H1 (cell line): ENCODE results near the gene CHD6. TPM values are rescaled to one million over a fixed set of nuclear protein-coding genes. Genes with fewer than 3 reads are reported as not detected.

Experiments
- CTCF ChIA-PET: fragments of 300-600 bp; sonication (Branson Sonifier 250); formaldehyde crosslinking; loops from one replicate; lab custom pipeline; 2021; ENCODE audit not compliant: partially characterized antibody; lab: Charles Lee
- POLR2A ChIA-PET: fragments of 300-600 bp; sonication (Branson Sonifier 250); formaldehyde crosslinking; loops from one replicate; lab custom pipeline; 2021; ENCODE audit warnings: inconsistent platforms; ENCODE audit not compliant: partially characterized antibody; lab: Charles Lee
- DNase-seq, 2 experiments: peaks; one replicate each; pipeline versions ENCODE4 v3.0.0 to v3.0.0-alpha.2; 2010 to 2022; ENCODE audit warnings: low spot score in 2 of 2, low read depth in 1 of 2, mixed read lengths in 1 of 2
- FAIRE-seq: peaks from 2 replicates; lab custom pipeline; 2011; peaks lifted over from hg19 to GRCh38; lab: Jason Lieb, UNC
- H2AFZ ChIP-seq: 2 replicates; pipeline ENCODE4 v1.8.1; 2012; ENCODE audit warnings: low read length, inconsistent platforms
- H2AK5ac ChIP-seq: 2 replicates; pipeline ENCODE4 v1.6.1; 2013; ENCODE audit warnings: low read depth, low read length
- H2BK120ac ChIP-seq: replicated peaks from 2 replicates; pipeline ENCODE3; 2013; ENCODE audit warnings: low read depth, low read length, inconsistent platforms
- H2BK12ac ChIP-seq: 2 replicates; pipeline ENCODE4 v1.6.1; 2013; ENCODE audit warnings: low read depth, low read length
- H2BK15ac ChIP-seq: 2 replicates; pipeline ENCODE4 v1.6.1; 2013; ENCODE audit warnings: low read length
- H2BK20ac ChIP-seq: 2 replicates; pipeline ENCODE4 v1.6.1; 2013; ENCODE audit warnings: low read length
- H2BK5ac ChIP-seq: 2 replicates; pipeline ENCODE4 v1.6.1; 2013; ENCODE audit warnings: low read depth, low read length
- H3K14ac ChIP-seq: 2 replicates; pipeline ENCODE4 v1.6.1; 2013; ENCODE audit warnings: inconsistent platforms; ENCODE audit not compliant: insufficient read length
- H3K18ac ChIP-seq: 2 replicates; pipeline ENCODE4 v1.6.1; 2013; ENCODE audit warnings: low read length; ENCODE audit errors: extremely low read depth
- H3K23ac ChIP-seq: 2 replicates; pipeline ENCODE4 v1.6.1; 2013; ENCODE audit warnings: inconsistent platforms; ENCODE audit not compliant: insufficient read length
- H3K23me2 ChIP-seq: 2 replicates; pipeline ENCODE4 v1.6.1; 2013; ENCODE audit warnings: low read depth, low read length
- H3K27ac ChIP-seq: 2 replicates; pipeline ENCODE4 v1.6.1; 2011; ENCODE audit warnings: low read depth, low read length, inconsistent platforms
- H3K27me3 ChIP-seq, 4 experiments: replicated peaks in 1 of 4; 1 replicate in 1 of 4; 2 replicates in 3 of 4; pipeline versions ENCODE4 v1.6.1 to v1.8.1; 2011 to 2013; ENCODE audit warnings: low read length in 3 of 4, mild to moderate bottlenecking in 3 of 4, inconsistent platforms in 2 of 4, mixed read lengths in 2 of 4, moderate library complexity in 1 of 4; ENCODE audit not compliant: control insufficient read depth in 3 of 4, insufficient read depth in 3 of 4; ENCODE audit errors: extremely low read depth in 1 of 4
- H3K36me3 ChIP-seq, 4 experiments: 2 replicates each; pipeline versions ENCODE4 v1.6.1 to v1.8.1; 2011 to 2013; ENCODE audit warnings: mild to moderate bottlenecking in 4 of 4, low read length in 3 of 4, moderate library complexity in 2 of 4, control low read depth in 1 of 4, inconsistent platforms in 1 of 4; ENCODE audit not compliant: insufficient read depth in 4 of 4, control insufficient read depth in 2 of 4
- H3K4ac ChIP-seq: replicated peaks from 2 replicates; pipeline ENCODE3; 2013; ENCODE audit warnings: low read length, low read depth, mixed read lengths, inconsistent platforms; ENCODE audit not compliant: insufficient read length
- H3K4me1 ChIP-seq, 4 experiments: replicated peaks in 1 of 4; 1 replicate in 1 of 4; 2 replicates in 3 of 4; pipeline versions ENCODE4 v1.6.1 to v1.8.1; 2011 to 2013; ENCODE audit warnings: low read length in 3 of 4, inconsistent platforms in 2 of 4, mixed read lengths in 1 of 4; ENCODE audit not compliant: insufficient read depth in 4 of 4, control insufficient read depth in 3 of 4
- H3K4me2 ChIP-seq, 2 experiments: 2 replicates each; pipeline versions ENCODE4 v1.6.1 to v1.8.1; 2011 to 2013; ENCODE audit warnings: low read depth in 2 of 2, low read length in 2 of 2, control low read depth in 1 of 2, inconsistent platforms in 1 of 2, mild to moderate bottlenecking in 1 of 2; ENCODE audit not compliant: insufficient read depth in 1 of 2
- H3K4me3 ChIP-seq, 4 experiments: fragments of 200-600, 300-600 bp in 1 of 4; sonication (generic), shearing (Covaris generic), sonication (Bioruptor Twin) in 1 of 4; 2 replicates each; pipeline versions ENCODE4 v1.5.1 to v1.8.1; 2011 to 2016; ENCODE audit warnings: low read length in 4 of 4, low read depth in 3 of 4, control low read depth in 2 of 4, inconsistent platforms in 2 of 4, mild to moderate bottlenecking in 2 of 4, mixed read lengths in 1 of 4, moderate library complexity in 1 of 4; ENCODE audit not compliant: insufficient read depth in 2 of 4; ENCODE audit errors: extremely low read depth in 1 of 4
- H3K56ac ChIP-seq: replicated peaks from 2 replicates; pipeline ENCODE3; 2013; ENCODE audit warnings: low read depth, mild to moderate bottlenecking, mixed read lengths, low read length, inconsistent platforms; ENCODE audit not compliant: insufficient read length
- H3K79me1 ChIP-seq: 2 replicates; pipeline ENCODE4 v1.6.1; 2013; ENCODE audit warnings: low read depth, low read length, control low read depth
- H3K79me2 ChIP-seq, 2 experiments: 2 replicates each; pipeline versions ENCODE4 v1.6.1 to v1.8.1; 2012 to 2013; ENCODE audit warnings: low read length in 2 of 2, mild to moderate bottlenecking in 2 of 2, inconsistent platforms in 1 of 2; ENCODE audit not compliant: insufficient read depth in 2 of 2, control insufficient read depth in 1 of 2
- H3K9ac ChIP-seq, 4 experiments: replicated peaks in 1 of 4; 1 replicate in 1 of 4; 2 replicates in 3 of 4; pipeline versions ENCODE4 v1.6.1 to v1.8.1; 2011 to 2013; ENCODE audit warnings: low read depth in 3 of 4, low read length in 3 of 4, control low read depth in 2 of 4, mild to moderate bottlenecking in 2 of 4, moderate library complexity in 2 of 4, inconsistent platforms in 1 of 4; ENCODE audit errors: extremely low read depth in 1 of 4
- H3K9me3 ChIP-seq, 2 experiments: 2 replicates each; pipeline versions ENCODE4 v1.6.1 to v1.8.1; 2012 to 2013; ENCODE audit warnings: mild to moderate bottlenecking in 2 of 2, moderate library complexity in 2 of 2, control low read depth in 1 of 2, inconsistent platforms in 1 of 2, low read depth in 1 of 2, low read length in 1 of 2, mixed read lengths in 1 of 2; ENCODE audit not compliant: insufficient read depth in 2 of 2
- H4K20me1 ChIP-seq, 2 experiments: replicated peaks in 1 of 2; 2 replicates each; pipeline versions ENCODE3 to v1.8.1; 2011 to 2013; ENCODE audit warnings: inconsistent platforms in 2 of 2, low read length in 2 of 2, mild to moderate bottlenecking in 1 of 2; ENCODE audit not compliant: insufficient read depth in 2 of 2, control insufficient read depth in 1 of 2
- H4K5ac ChIP-seq: 2 replicates; pipeline ENCODE4 v1.6.1; 2013; ENCODE audit warnings: low read length, low read depth, mixed read lengths, inconsistent platforms; ENCODE audit not compliant: insufficient read length
- H4K8ac ChIP-seq: 2 replicates; pipeline ENCODE4 v1.8.0; 2013; ENCODE audit warnings: mild to moderate bottlenecking, moderate library complexity, low read length, inconsistent platforms; ENCODE audit not compliant: insufficient read depth; ENCODE audit errors: extremely low read depth
- H4K91ac ChIP-seq: replicated peaks from 2 replicates; pipeline ENCODE3; 2013; ENCODE audit warnings: low read length, mixed read lengths, inconsistent platforms; ENCODE audit not compliant: insufficient read length
- BACH1 ChIP-seq: IDR thresholded peaks from 2 replicates; pipeline ENCODE4 v1.6.1; 2012; ENCODE audit warnings: low read length, improper control_type of control experiment
- CBX8 ChIP-seq: fragments of 300-800, 300-1000 bp; sonication (generic); IDR thresholded peaks from 2 replicates; pipeline ENCODE4 v1.7.1; 2016; ENCODE audit warnings: low read depth, low read length, borderline replicate concordance
- CREB1 ChIP-seq: IDR thresholded peaks from 2 replicates; pipeline ENCODE4 v1.6.1; 2012; ENCODE audit warnings: inconsistent platforms
- FOSL1 ChIP-seq: IDR thresholded peaks from 2 replicates; pipeline ENCODE4 v1.6.1; 2011; ENCODE audit warnings: mild to moderate bottlenecking, low read depth, low read length, moderate library complexity; ENCODE audit not compliant: insufficient read depth
- HDAC2 ChIP-seq, 2 experiments: fragments of 300-600 bp in 1 of 2; sonication (generic) in 1 of 2; IDR thresholded peaks; 2 replicates each; pipeline ENCODE4 v1.6.1; 2011 to 2012; ENCODE audit warnings: low read depth in 2 of 2, low read length in 2 of 2, mild to moderate bottlenecking in 2 of 2, moderate library complexity in 2 of 2, borderline replicate concordance in 1 of 2, inconsistent platforms in 1 of 2
- JUN ChIP-seq: IDR thresholded peaks from 2 replicates; pipeline ENCODE4 v1.6.1; 2011; ENCODE audit warnings: low read depth, mild to moderate bottlenecking, improper control_type of control experiment, low read length
- NANOG ChIP-seq: IDR thresholded peaks from 2 replicates; pipeline ENCODE4 v1.6.1; 2011; ENCODE audit warnings: low read length, low read depth, mild to moderate bottlenecking, inconsistent platforms; ENCODE audit not compliant: insufficient read depth, poor library complexity, severe bottlenecking
- PHF8 ChIP-seq: fragments of 200-600 bp; sonication (generic); conservative IDR thresholded peaks from 2 replicates; pipeline ENCODE4 v1.7.1; 2012; ENCODE audit warnings: low read depth, mild to moderate bottlenecking, inconsistent platforms, low read length, moderate library complexity
- POLR2AphosphoS5 ChIP-seq: IDR thresholded peaks from 2 replicates; pipeline ENCODE4 v1.6.1; 2011; ENCODE audit warnings: low read depth, low read length
- RFX5 ChIP-seq: IDR thresholded peaks from 2 replicates; pipeline ENCODE4 v1.6.1; 2011; ENCODE audit warnings: low read depth, low read length, improper control_type of control experiment, borderline replicate concordance
- RNF2 ChIP-seq: fragments of 200-900, 300-1000 bp; sonication (generic); IDR thresholded peaks from 2 replicates; pipeline ENCODE4 v1.7.1; 2016; ENCODE audit warnings: borderline replicate concordance, low read depth, mild to moderate bottlenecking, antibody characterized with exemption, low read length; ENCODE audit not compliant: poor library complexity, severe bottlenecking; ENCODE audit errors: missing control alignments
- SIRT6 ChIP-seq: IDR thresholded peaks from one replicate; pipeline ENCODE4 v1.7.1; 2012; ENCODE audit warnings: low read length, inconsistent platforms
- SP1 ChIP-seq: IDR thresholded peaks from 2 replicates; pipeline ENCODE4 v1.6.1; 2011; ENCODE audit warnings: low read depth, low read length
- SUZ12 ChIP-seq: fragments of 200-600 bp; sonication (generic); IDR thresholded peaks from 2 replicates; pipeline ENCODE4 v1.6.1; 2012; ENCODE audit warnings: mild to moderate bottlenecking, inconsistent platforms, low read length, moderate library complexity, mixed read lengths
- TEAD4 ChIP-seq: IDR thresholded peaks from 2 replicates; pipeline ENCODE4 v1.6.1; 2012; ENCODE audit warnings: low read depth, low read length, inconsistent platforms, mixed read lengths
- WGBS, 2 experiments: shearing (Covaris generic) in 1 of 2; methylation state at CpG; one replicate each; pipeline versions ENCODE4 v1.1.6 to v1.1.7; 2013 to 2015; ENCODE audit warnings: low lambda C conversion rate in 2 of 2, mixed read lengths in 2 of 2, inconsistent platforms in 1 of 2, low coverage in 1 of 2, missing lambda C conversion rate in 1 of 2; ENCODE audit not compliant: insufficient replicate concordance in 2 of 2, insufficient coverage in 1 of 2, insufficient read length in 1 of 2; ENCODE audit errors: extremely low coverage in 1 of 2, missing lambda C conversion rate in 1 of 2; 5-methylcytosine and 5-hydroxymethylcytosine counted together
- polyA plus RNA-seq, 7 experiments: library from polyadenylated mRNA; depleted of rRNA in 3 of 7; stranded (reverse) in 5 of 7; unstranded in 2 of 7; fragments of >200 nt in 5 of 7; fragments of 200-250 nt in 2 of 7; gene quantifications; 1 replicate in 5 of 7; 2 replicates in 1 of 7; 4 replicates in 1 of 7; pipeline versions ENCODE4 v1.2.1 to v1.2.3, GENCODE V29; 2011 to 2013; ENCODE audit warnings: missing spikeins in 2 of 7, mixed read lengths in 2 of 7
- total RNA-seq: library from RNA; stranded (reverse); fragmentation: NEBNext Ultra II Directional; extraction: Animal tissue kit (Norgen Biotek cat#: 25700); gene quantifications from 2 replicates; pipeline ENCODE4 v1.2.1, GENCODE V29; 2021

Gene CHD6
- total and polyA plus RNA-seq, 2 of the 8 experiments (the other 6 are each of a cell fraction or from before 2014, with no cell fraction given): 11.1 to 62.9 TPM

- ChIA-PET CTCF (interaction anchor here (0.6 to 1.1 kb wide), 2 partner anchors 9 to 34 kb away, joined by 3 read pairs; no protein-coding TSS in a partner anchor), POLR2A (interaction anchor here (2.7 kb wide), 1 partner anchor 8 kb away, joined by 6 read pairs; no protein-coding TSS in a partner anchor)
- no peak overlapping the region for H3K4ac ChIP-seq
- no peaks in the 10 kb centered on the region for H3K36me3 ChIP-seq
- no peaks in the 10 kb centered on the region for H3K23me2 ChIP-seq
- H2BK5ac ChIP-seq: no peak overlapping the region
- no peak overlapping the region for H2BK12ac ChIP-seq
- H2BK20ac ChIP-seq: no peak overlapping the region
- DNase-seq (no peak), FAIRE-seq (no peak)
- H3K4me3 ChIP-seq: no peak overlapping the region
- no peak overlapping the region for H3K27ac ChIP-seq
- no peak overlapping the region for H3K9ac ChIP-seq
- peaks cover 0 to 8% (median 4%) of the 10 kb centered on the region in 4 experiments; a peak in 5 of 7 replicates for H3K4me1 ChIP-seq
- H2BK120ac ChIP-seq: no peak overlapping the region
- 84% methylated on average over 2 of the region's 2 CpGs; no CpG with 5 or more reads in 1 of the 2 experiments for WGBS, 2 experiments
- no peak overlapping the region for H3K4me2 ChIP-seq
- no peaks in the 10 kb centered on the region for H3K27me3 ChIP-seq
- H4K8ac ChIP-seq: no peak overlapping the region
- H3K14ac ChIP-seq: no peak overlapping the region
- no peak overlapping the region for H3K18ac ChIP-seq
- H3K23ac ChIP-seq: no peak overlapping the region
- no peak overlapping the region for H2AFZ ChIP-seq
- no peaks in the 10 kb centered on the region for H3K9me3 ChIP-seq
- no peak overlapping the region for H4K5ac ChIP-seq
- no peak overlapping the region for H2AK5ac ChIP-seq
- H3K79me1 ChIP-seq: peaks cover 22% of the 10 kb centered on the region
- no peak overlapping the region for H3K56ac ChIP-seq
- H2BK15ac ChIP-seq: no peak overlapping the region
- peaks cover 7 to 20% of the 10 kb centered on the region in 2 experiments for H4K20me1 ChIP-seq
- no peak overlapping the region for H4K91ac ChIP-seq
- H3K79me2 ChIP-seq: peaks cover 26 to 98% of the 10 kb centered on the region in 2 experiments
- TF ChIP-seq SIRT6 (no peak), PHF8 (no peak), TEAD4 (no peak), JUN (no peak), POLR2AphosphoS5 (no peak), RNF2 (no peak), SP1 (no peak), BACH1 (no peak), CBX8 (no peak), CREB1 (no peak), RFX5 (no peak), NANOG (no peak), FOSL1 (no peak), SUZ12 (no peak), HDAC2 (IDR thresholded peaks at IDR 0.05; ENCODE audit: borderline replicate concordance in 1 of 2, low read depth in 2 of 2, low read length in 2 of 2) (no peak)
These were observed 50.6 kb downstream of the CHD6 start for GRCh38 chr20:41567615-41568014.
